Fibroblast of skin of abdomen (primary cell): ENCODE data around the gene BRSK1.

Experiments
- DNase-seq: peaks from one replicate; pipeline ENCODE4 v3.0.0-alpha.2; 2013

The BRSK1 gene

DNA sequence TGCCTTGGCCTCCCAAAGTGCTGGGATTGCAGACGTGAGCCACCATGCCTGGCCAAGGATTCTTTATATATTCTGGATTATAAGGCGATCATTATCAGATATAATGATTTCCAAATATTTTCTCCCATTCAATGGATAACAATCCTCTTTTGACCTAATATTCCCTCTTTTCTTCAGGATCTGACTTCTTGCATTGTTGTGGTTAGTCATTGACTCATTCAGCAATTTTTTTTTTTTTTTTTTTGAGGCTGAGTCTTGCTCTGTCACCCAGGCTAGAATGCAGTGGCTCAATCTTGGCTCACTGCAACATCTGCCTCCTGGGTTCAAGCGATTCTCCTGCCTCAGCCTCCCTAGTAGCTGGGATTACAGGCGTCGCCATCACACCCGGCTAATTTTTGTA lies 46.0 kb downstream of the BRSK1 start:
- peak; percentile 47 for DNase-seq

DNA sequence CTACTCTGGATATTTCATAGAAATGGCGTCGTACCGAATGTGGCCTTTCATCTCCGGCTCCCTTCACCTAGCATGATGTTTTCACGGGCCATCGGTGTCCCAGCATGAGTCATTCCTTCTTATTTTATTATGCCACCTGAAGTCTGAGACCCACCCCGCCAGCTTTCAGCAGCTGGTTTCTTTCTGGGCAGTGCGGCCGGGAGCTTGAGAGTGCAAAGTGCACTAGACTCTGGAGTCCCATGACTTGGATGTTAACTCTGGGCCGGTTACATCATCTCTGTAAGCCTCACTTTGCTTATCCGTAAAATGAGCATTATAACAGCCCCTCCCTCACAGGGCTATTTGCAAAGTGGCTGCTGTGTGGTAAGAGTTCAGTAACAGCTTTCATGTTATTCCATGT lies 50.1 kb downstream of the BRSK1 start:
- DNase-seq, result no peak

DNA sequence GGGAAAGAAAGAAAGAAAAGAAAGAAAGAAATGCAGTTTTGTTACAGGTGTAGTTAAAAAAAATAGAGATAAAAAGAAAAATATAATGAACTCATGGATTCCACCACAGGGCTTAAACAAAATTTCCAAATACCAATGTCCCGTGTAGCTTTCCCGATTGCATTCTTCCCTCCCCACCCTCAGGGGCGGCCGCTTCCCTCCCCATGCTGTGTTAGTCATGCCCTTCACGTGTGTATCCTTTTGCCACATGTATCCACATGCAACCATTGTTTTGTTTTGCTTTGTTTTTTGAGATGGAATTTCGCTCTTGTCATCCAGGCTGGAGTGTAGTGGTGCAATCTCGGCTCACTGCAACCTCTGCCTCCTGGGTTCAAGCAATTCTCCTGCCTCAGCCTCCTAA lies 52.3 kb downstream of the BRSK1 start:
- peak; percentile 36 for DNase-seq

DNA sequence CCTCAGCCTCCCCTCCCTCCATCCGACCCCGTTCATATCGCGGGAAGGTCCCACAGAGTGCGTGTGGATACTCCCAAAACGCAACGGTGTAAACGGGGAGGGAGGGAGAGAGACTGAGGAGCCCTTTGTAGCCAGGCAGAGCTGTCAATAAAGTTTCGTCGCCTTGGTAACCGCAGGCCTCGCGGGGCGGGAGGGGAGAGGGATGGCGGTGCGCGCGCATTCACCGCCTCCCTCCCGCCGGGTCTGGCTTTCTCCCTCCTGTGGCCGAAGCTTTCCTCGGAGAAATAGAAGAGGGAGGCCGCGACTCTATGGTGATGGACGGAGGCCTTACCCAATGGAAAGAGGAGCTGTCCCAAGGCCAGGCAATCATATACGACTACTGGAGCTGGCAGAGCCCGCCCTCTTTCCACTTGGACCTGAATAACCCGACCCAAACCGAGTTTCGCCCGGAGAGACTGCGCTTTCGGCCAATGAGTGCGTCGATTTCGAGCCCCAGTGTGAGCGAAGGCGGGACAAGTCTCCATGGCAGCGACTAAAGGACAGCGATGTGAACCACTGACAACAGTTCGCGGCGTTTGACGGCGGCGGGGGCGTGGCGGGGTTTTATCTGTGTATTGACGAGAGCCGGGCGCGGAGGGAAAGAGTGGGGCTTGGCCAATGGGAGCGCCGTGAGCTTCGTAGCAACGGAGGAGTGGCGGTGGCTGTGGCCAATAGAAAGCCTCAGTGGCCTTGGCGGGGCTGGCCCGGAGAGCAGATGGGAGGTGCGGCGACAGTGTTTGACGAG lies 55.5 kb downstream of the BRSK1 start, which contains the start of gene KMT5C:
TSS of gene KMT5C (plus strand) at position 772 of the 784 bp plus-strand sequence. CDS start 2,061 bp downstream, outside the sequence.
- peak; percentile 100 for DNase-seq

DNA sequence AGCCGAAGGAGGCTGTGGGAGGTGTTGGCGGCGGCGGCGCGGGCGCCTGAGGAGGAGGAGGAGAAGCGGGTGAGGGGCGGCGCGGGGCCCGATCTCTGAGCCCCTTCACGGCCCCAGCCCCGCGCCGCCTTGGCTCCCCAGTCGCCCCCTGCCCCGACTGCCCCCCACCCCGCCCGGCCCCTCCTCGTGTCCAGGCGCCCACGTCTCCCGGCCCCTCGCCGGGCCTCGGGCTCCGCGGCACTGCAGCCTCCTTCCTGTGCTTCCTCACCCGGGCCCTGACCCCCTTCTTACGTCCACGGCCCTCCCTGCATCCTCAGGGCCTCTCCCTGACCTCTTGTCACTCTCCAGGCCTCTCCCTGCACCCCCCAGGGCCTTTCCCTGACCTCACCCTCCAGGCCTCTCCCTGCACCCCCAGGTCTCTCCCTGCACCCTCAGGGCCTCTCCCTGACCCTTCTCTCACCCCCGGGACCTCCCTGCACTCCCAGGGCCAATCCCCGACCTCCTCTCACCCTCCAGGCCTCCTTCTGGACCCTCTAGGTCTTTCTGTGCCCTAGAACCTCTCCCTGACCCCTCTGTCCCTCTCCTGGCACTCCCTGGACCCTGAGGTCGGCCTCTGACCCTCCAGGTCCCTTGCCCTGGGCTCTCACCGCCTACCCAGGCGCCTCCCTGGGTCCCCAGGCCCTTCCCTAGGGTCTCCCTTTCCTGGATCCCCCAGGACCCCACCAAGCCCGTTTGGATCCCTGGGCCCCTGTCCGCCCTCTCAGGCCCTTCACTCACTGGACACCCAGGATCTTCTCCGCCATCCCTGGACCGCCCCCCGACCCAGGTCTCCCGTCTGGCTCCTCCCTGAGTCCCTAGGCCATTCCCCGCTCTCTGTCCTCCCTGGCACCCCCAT lies 56.3 kb downstream of the BRSK1 start:
- DNase-seq, result no peak

DNA sequence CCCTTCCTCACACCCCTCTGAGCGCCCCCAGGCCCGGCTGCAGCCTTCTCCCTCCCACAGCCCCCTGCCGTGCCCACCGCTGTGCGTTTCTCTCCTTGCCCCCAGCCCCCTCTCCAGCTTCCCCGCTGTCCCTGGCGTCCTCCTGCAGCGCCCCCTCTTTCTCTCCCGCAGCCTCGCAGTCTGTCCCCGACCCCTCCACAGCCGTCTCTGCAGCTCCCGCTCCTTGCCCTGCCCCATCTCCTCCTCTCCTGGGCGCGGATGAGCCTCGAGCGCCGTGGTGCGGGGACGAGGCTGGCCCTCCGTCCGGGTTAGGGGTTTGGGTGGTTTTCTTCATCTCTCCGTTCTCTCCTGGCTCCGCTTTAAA lies 57.0 kb downstream of the BRSK1 start:
- DNase-seq, result no peak

DNA sequence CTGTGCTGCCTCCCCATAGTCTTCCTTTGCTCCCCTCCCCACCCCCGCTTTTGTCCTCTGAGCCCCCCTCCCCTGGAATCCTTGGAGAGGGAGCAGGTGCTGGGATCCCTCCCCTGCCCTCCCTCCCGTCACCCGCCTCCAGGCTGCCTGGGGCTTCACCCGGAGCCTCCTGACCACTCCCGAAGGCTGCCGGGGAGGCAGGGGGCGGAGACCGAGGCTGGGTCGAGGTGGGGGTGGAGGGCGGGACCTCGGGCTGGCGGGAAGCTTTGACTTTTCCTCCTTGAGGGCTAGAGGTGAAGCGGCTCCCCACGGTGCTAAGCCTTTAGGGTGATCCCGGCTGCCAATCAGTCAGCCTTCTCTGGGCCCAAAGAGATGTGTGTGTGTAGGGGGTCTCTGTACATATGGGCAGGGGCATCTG lies 57.4 kb downstream of the BRSK1 start:
- peak; percentile 47 for DNase-seq

DNA sequence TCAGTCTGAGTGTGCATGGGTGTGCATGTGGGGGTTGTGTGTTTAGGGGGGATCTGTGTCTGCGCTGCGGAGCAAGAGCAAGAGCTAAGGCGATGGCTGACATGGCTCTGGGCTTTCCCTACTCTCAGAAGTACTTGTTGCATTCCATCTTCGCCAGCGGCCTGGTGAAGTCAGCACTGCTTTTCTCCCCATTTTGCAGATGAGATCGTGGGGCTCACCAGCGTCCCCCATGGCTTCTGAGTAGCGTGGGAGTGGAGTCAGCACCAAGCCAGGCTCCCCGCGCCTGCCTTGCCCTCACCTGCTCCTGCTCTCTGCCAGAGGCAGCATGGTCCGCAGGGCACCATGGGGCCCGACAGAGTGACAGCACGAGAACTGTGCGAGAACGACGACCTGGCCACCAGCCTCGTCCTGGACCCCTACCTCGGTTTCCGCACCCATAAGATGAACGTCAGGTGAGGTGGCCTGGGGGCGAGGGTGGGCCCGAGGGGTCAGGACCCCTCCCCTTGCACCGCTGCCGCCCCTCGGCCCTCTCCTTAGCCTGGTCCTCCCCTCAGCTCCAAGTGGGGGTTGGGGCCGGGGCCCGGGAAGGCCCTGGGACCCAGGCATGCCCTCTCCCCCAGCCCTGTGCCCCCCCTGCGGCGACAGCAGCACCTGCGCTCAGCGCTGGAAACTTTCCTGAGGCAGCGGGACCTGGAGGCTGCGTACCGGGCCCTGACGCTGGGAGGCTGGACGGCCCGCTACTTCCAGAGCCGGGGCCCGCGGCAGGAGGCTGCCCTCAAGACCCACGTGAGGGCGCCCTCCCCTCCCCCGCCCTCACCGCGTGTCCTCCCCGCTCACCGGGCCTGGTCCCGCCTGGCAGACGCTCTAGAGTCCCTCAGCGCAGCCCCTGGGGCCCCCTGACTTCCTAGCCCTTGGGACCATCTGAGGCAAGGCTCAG lies 58.1 kb downstream of the BRSK1 start:
- DNase-seq, result no peak

DNA sequence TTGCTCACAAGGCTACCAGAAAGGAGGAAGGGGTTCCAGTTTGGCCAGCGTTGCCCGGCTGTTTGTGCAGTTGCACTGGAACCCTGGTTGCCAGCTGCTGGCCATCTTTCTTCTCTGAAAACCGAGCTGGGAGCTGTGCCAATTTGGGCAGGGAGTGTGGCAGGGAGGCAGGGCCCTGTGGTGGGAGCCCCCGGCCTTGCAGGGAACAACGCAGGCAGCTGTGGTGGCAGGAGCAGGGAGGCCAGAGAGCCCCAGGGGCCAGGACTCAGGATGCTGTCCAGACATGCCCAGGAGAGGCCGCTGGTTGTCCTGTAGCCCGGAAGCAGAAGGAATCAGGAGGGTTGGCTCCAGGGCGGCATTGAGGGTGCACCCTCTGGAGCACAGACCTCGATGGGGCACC lies 60.6 kb downstream of the BRSK1 start:
- no peak for DNase-seq

DNA sequence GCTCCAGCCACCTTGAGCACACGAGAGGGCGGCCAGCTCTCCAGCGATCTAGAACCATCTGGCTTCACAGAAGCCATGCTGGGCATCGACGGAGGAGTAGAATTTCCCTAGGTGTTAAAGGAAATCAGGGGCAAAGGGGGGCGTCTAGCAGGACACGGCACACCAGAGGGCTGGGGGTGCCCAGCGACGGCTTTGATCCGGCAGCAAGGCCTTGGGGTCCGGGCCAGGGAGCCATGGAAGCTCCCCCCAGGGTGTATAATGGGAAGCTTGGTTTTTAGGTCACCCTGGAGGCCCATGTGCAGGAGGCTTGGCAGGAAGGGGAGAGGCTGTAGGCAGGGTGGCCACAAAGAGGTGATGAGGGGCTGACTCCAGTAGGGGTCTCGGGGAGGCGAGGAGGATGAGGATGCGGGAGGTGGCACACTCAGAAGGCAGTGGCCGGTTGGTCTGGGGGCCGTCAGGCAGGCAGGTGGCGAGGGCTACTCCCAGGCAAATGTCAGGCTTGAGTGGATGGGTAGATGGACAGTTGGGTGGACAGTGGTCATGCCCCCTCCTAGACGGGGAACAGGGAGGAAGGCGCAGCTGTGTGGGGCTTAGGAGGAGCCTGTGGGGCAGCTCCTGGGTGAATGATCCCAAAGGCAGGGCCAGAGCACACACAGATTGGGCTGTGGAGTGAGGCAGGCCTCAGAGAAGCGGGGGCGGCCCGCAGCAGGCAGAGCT lies 61.5 kb downstream of the BRSK1 start:
- no peak for DNase-seq

DNA sequence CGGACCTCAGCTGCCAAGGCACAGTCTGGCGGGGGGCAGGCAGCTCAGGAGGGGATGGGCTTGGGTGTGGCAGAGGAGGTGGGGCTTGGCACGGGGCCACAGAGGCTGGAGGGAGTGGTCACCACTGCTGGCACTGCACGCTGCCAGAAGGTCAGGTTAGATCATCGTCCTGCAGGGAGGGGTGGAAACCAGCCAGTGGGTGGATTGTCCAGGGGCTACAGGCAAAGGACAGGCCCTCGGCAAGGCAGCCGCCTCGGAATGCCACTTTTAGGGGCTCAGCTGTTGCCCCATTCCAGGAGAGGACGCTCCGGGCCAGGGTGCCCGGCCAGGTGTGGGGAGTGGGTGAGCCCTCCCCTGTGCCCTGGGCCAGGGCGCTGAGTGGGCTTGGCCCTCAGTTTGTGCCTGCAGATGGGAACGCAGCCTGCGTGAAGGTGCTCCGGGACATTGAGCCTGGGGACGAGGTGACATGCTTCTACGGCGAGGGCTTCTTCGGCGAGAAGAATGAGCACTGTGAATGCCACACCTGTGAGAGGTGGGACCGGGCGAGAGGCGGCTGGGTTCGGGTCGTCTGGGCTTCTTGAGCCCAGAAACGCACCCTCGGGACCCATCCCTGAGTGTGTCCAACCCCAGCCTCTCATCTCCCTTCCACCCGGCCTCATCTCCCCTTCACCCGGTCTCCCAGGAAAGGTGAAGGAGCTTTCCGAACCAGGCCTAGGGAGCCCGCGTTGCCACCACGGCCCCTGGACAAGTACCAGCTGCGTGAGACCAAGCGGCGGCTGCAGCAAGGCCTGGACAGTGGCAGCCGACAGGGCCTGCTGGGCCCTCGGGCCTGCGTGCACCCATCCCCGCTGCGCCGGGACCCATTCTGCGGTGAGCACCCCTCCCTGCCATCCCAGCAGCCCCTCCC lies 62.3 kb downstream of the BRSK1 start:
- no peak for DNase-seq

DNA sequence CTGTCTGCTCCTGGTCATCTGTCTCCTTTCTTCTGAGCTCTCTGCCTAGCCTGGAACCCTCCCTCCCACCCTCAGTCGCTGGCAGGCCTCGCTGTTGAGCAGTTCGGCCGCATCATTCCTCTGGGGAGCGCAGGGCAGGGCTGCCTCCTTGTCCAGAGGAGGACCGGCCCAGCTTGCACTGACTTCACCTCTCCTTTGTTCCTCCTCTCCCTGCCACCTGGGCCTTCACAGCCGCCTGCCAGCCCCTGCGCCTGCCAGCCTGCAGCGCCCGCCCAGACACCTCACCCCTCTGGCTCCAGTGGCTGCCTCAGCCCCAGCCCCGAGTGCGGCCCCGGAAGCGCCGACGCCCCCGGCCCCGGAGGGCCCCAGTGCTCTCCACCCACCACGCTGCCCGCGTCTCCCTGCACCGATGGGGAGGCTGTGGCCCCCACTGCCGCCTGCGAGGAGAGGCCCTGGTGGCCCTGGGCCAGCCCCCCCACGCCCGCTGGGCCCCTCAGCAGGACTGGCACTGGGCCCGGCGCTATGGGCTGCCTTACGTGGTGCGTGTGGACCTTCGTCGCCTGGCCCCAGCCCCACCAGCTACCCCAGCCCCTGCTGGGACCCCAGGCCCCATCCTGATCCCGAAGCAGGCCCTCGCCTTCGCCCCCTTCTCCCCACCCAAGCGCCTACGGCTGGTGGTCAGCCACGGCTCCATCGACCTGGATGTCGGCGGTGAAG lies 63.1 kb downstream of the BRSK1 start:
- DNase-seq, result no peak

DNA sequence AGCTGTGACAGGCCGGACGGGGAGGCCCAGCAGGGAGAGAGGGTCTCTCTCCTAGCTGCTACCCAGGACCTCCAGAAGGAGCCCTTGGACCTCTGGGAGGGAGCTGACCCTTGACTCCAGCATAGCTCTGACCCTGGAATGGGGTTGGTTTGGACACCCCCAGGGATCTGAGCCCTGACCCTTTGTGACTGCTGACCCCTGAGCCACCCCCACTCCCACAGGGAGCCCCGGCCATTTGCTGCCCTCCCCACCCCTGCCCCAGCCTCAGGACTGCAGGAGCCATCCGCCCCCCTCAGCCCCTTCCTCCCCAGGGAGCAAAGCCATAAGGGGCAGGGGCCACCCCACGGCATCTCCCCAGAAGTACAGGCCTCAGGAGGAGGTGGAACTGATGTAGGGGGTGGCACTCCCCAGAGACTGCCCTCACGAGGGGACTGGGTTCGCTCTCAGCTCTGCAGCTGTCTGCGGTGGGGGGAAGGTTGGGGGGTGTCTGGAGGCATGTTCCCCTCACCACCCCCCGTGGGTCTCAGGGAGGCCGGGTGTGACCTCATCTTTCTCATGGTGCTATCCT lies 63.7 kb downstream of the BRSK1 start:
- DNase-seq, result no peak

DNA sequence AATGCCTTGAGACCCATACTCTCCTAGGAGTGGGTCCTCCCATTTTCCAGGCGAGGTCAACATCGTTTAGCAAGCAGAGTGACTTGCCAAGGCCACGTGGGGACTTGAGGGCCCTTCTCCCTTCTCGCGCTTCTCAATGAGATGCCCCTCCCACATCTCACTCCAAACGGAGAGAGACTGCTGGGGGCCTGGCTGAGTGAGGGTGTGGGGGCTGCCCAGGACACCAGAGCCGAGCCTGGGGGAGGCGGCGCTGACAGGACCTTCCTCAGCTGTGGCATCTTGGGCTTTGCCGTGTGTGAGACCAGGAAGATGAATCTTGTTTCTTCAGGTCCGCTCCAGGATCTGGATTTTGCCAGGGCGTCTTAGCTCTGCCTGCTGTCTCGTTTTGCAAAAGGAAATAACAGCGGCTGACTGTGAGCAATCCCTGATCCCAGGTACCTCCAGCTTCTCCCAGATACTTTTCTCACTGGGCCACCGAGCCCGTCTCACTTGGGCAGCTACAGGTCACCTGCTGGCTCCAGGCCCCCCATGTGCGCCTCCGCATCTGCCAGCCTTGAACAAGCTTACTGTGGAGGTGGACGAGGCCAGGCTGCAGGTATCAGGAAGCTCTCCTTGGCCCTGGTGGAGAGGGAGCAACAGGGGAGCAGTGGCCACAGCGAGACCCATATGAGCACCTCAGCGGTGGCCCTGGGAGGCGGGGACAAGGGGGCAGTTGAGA lies 64.7 kb downstream of the BRSK1 start:
- DNase-seq, result no peak

DNA sequence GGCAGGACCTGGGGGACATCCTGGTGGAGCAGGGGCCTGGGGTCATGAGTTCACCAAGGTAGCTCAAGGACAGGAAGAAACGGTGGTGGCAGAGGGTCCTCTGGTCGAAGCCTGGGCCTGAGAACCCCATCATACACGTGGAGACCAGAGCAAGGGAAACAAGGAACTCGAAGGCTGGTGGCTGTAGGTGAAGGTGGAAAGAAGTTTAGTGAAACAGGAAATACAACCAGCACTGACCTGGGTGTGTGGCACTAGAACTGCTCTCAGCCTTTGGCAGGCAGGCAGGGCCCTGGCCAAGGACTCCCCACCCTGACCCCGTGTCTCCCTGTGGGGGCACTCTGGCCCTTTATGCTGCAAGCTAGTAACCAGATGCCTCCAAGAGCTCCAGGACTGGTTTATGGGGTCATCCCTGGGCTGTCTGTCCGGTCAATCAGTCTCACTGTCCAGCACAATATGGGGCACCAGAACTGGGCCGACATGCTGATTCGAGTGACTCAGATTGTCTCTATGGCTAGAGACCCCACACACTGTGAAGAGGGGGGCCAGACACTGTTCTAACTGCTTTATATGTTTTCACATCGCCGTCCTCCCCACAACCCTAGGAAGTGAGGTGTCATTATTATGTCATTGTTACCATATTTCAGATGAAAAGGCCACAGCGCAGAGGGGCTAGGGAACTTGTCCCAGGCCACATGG lies 67.0 kb downstream of the BRSK1 start:
- no peak for DNase-seq

DNA sequence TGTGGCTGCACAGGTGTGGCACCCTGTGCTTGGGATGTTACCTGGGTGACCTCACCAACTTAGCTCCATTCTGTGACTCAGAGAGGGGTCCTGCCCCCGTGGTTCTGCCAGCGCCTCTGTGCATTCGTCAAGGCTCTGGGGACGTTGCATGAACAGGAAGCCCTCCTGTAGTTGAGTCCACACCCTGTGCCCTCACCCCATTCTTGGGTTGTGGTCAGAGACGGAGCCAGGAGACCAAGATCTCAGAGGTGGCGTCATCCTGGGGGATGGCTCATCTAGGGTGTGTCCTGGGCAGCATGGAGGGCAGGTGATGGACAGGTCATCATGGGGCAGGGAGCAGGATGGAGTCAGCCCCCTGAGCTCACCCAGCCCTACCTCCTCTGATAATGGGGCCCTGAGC lies 68.2 kb downstream of the BRSK1 start:
- DNase-seq, result no peak

DNA sequence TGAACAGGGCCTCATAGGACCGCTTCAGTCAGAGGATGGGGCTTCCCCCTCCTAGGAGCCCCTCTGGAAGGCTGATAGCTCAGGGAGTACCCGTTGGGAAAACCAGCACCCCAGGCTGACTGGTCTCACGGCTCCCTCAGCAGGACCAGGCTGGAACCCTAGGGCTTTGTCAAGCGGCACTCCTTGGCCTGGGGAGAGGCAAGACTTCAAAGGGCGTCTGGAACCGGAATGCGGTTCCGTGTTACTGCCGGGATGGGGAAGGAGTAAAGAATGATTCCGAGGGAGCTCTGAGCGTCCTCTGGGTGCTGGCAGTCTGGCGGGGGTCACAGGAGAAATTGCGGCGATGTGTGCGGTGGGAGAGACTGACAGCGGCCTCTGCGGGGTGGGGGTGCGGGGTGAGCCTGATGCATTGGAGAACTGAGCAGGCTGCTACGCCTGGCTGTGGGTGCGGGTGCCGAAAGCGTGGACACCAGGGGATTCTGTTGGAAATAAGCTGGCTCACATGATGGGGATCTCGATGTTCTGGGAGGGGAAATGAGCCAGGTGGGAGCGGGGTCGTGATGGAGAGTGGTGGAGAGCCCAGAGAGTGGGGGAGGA lies 68.8 kb downstream of the BRSK1 start:
- no peak for DNase-seq

DNA sequence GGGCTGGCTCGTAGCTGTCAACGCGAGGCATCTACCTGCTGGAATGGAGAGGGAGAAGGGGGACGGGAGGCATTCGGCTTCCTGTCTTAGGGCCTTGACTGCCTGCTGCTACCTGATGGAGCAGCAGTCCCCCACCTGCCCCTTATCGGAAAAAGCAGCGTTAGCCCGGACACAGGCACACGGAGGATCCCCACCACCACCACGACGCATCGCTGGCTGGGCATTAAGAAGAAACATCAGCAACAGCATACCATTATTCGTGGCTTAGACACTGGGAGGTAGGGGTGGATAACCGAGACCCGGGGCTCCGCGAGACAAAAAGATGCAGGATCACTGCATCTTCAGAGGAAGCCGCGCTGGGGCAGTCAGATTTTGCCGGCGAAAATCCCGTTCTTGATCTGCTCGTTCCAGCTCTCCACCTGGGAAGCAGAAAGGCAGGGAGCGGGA lies 69.6 kb downstream of the BRSK1 start:
- no peak for DNase-seq
